Neural crest cell (in vitro differentiated cells): Measurements from ENCODE around the gene SLC22A1. TPM values are rescaled to one million over a fixed set of nuclear protein-coding genes. Genes with fewer than 3 reads are reported as not detected.

Experiments
- DNase-seq: peaks from one replicate; pipeline ENCODE4 v3.0.0; 2021; ENCODE audit warnings: low read depth, mixed read lengths, low spot score
- H3K27ac Mint-ChIP-seq: one replicate; pipeline ENCODE4 v1.8.0; 2021; ENCODE audit warnings: mild to moderate bottlenecking, mixed read lengths; ENCODE audit not compliant: unreplicated experiment
- H3K27me3 Mint-ChIP-seq: 2 replicates; pipeline ENCODE4 v1.8.0; 2021; ENCODE audit warnings: low read depth, mild to moderate bottlenecking, mixed read lengths
- H3K36me3 Mint-ChIP-seq: 2 replicates; pipeline ENCODE4 v1.8.0; 2021; ENCODE audit warnings: low read depth, mild to moderate bottlenecking, mixed read lengths
- H3K4me1 Mint-ChIP-seq: 2 replicates; pipeline ENCODE4 v1.8.0; 2021; ENCODE audit warnings: mixed read lengths
- H3K4me3 Mint-ChIP-seq: one replicate; pipeline ENCODE4 v1.8.0; 2021; ENCODE audit warnings: mild to moderate bottlenecking, mixed read lengths
- H3K9me3 Mint-ChIP-seq: 2 replicates; pipeline ENCODE4 v1.8.0; 2021; ENCODE audit warnings: mixed read lengths
- CTCF ChIP-seq: fragments of 200-600 bp; sonication (generic); conservative IDR thresholded peaks from 2 replicates; pipeline ENCODE4 v1.5.0; 2021; ENCODE audit warnings: antibody characterized with exemption, mild to moderate bottlenecking
- total RNA-seq: library from RNA; stranded (reverse); gene quantifications from 2 replicates; pipeline ENCODE4 v1.2.1, GENCODE V29; 2021

The SLC22A1 gene
- total RNA-seq, 1 donor from 2014 or later: 2.1 TPM

- Mint-ChIP-seq H3K4me3 (no peak overlapping the region), H3K27me3 (no peaks in the 10 kb centered on the region), H3K27ac (no peak overlapping the region), H3K4me1 (peaks cover 8% of the 10 kb centered on the region), H3K36me3 (peaks cover 6% of the 10 kb centered on the region), H3K9me3 (peaks cover 4% of the 10 kb centered on the region)
- TF ChIP-seq CTCF: no peak
- no peak for DNase-seq
Observed at GRCh38 chr6:160141001-160141726, 19.5 kb downstream of the SLC22A1 start.

GRCh38 chr6:160142115-160142715, 20.6 kb downstream of the SLC22A1 start:
- Mint-ChIP-seq H3K4me3 (no peak overlapping the region), H3K9me3 (peaks cover 4% of the 10 kb centered on the region), H3K27ac (no peak overlapping the region), H3K36me3 (peaks cover 6% of the 10 kb centered on the region), H3K27me3 (no peaks in the 10 kb centered on the region), H3K4me1 (peaks cover 8% of the 10 kb centered on the region)
- DNase-seq: no peak
- no peak for TF ChIP-seq CTCF

GRCh38 chr6:160146454-160147145, 25.0 kb downstream of the SLC22A1 start:
- peaks cover 4% of the 10 kb centered on the region for H3K9me3 Mint-ChIP-seq

GRCh38 chr6:160147146-160147536, 25.5 kb downstream of the SLC22A1 start:
- Mint-ChIP-seq H3K4me1 (no peaks in the 10 kb centered on the region), H3K36me3 (peaks cover 10% of the 10 kb centered on the region), H3K9me3 (peaks cover 4% of the 10 kb centered on the region), H3K27me3 (no peaks in the 10 kb centered on the region), H3K27ac (no peak overlapping the region), H3K4me3 (no peak overlapping the region)
- no peak for DNase-seq
- no peak for TF ChIP-seq CTCF

More at GRCh38 chr6:160146454-160147145, 25.0 kb downstream of the SLC22A1 start:
- TF ChIP-seq CTCF: no peak
- no peaks in the 10 kb centered on the region for H3K4me1 Mint-ChIP-seq
- H3K36me3 Mint-ChIP-seq: peaks cover 10% of the 10 kb centered on the region
- no peak overlapping the region for H3K4me3 Mint-ChIP-seq
- DNase-seq: no peak
- no peaks in the 10 kb centered on the region for H3K27me3 Mint-ChIP-seq
- H3K27ac Mint-ChIP-seq: no peak overlapping the region

- no peaks in the 10 kb centered on the region for H3K4me1 Mint-ChIP-seq
- DNase-seq: no peak
- no peak for TF ChIP-seq CTCF
- peaks cover 10% of the 10 kb centered on the region for H3K9me3 Mint-ChIP-seq
- peaks cover 30% of the 10 kb centered on the region for H3K36me3 Mint-ChIP-seq
- H3K4me3 Mint-ChIP-seq: no peak overlapping the region
- H3K27ac Mint-ChIP-seq: no peak overlapping the region
- H3K27me3 Mint-ChIP-seq: no peaks in the 10 kb centered on the region
Observed at GRCh38 chr6:160154471-160154870, 32.9 kb downstream of the SLC22A1 start.
